ENCODE data around the gene NLGN2. TPM values are rescaled to one million over a fixed set of nuclear protein-coding genes. Genes with fewer than 3 reads are reported as not detected.

The NLGN2 gene
- polyA plus RNA-seq, 12 donors = 17.0 to 37.6 (median 24.5) TPM; not detected in 1

- DNase-seq = no peak
Observed at GRCh38 chr17:7389924-7390910, 17.4 kb upstream of the NLGN2 start.

DNA sequence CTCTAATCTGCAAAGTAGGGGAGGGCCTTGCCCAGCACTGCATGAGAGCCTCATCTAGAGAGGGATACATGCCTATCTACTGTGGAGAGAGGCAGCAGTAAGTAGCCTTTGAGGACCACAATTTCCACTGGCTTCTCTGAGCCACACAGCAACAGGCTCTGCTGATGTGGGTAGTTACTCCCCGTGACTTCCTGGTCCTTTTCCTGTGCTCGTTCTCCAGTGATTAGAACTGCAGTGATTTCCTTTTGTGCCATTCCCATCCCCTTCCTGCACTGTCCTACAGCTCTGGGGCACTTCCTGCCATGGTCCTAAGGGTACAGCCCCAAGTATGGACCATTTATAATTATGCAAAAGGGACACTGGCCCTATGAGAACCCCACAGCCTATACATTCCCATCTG lies 16.3 kb upstream of the NLGN2 start:
- DNase-seq = no peak

- DNase-seq = no peak
Observed at GRCh38 chr17:7392696-7393612, 14.7 kb upstream of the NLGN2 start.

DNA sequence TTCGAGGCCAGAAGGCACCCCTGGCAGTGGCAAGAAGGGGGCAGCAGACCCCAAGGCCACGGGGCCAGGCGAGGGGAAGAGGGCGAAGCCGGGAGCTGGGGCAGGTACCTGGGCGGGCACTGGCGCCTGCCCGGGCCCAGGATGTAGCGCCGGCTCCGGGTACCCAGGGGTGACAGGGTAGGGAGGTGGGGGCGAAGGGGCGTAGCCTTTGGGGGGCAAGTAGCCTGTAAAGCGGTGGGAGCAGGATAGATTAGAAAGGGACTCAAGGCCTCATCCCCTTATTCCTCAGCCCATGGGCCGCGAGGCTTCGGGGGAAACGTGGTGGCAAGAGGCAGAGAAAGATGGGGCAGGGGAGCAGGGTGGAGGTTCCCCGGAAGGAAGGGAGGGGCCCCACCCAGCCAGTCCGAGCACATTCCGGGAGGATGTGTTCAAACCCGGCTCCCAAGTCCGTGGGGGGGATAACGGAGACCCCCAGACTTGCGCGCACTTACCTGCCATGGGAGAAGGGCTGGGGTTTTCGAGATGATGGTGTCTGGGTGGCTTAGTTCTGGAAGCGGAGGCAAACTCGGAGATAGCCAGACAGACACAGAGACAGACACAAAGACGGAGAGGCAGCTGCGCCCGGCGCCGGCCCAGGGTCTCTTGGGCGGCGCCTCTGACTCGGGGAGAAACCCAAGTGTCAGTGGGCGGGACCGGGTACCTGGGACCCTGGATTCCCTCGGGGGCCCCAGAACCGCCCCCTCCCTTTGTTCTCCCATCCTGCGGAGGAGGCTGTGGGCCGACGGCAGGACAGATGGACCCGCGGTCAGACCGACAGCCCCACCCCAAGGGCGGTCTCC lies 13.8 kb upstream of the NLGN2 start:
- no peak for DNase-seq

DNA sequence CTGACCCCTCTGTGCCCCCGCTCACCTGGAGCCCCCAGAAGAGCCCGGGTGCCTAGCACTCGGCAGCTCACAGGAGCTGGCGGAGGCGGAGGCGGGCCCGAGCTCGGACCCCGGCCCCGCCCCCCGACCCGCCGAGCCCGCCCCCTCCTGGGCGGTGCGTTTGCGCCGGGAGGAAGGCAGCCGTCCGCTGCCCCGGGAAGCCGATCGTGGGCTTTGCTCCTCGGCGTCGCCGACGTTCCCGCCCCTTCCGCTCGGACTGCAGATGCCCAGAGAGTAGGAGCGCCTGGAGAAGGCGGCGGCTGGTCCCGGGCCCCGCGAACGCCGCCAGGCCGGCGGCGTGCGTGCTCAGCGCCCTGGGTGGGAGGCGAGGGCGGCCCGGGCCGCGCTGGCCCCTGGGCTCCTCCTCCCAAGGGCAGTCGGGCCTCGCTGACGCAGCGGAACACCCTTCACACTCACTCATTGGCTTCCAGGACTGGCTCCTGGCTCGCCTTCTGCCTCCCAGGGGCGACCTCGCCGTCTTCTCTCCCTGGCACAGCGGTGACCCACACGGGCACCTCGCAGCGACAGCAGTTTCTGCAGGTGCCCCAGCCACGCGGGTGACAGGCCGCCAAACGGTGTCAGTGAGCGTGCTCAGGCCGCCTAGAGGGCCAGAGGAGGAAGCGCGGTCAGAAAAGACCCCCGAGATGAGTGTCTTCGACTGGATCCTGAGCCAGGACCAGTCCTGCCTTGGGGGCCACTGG lies 13.0 kb upstream of the NLGN2 start, which contains the start of gene PLSCR3:
Gene PLSCR3, minus strand, starts transcription at position 74 of the 740 bp plus-strand sequence. CDS start 415 bp downstream, outside the sequence.
- DNase-seq = peak; percentile 83

- no peak for DNase-seq
Observed at GRCh38 chr17:7396147-7396546, 11.5 kb upstream of the NLGN2 start.

DNA sequence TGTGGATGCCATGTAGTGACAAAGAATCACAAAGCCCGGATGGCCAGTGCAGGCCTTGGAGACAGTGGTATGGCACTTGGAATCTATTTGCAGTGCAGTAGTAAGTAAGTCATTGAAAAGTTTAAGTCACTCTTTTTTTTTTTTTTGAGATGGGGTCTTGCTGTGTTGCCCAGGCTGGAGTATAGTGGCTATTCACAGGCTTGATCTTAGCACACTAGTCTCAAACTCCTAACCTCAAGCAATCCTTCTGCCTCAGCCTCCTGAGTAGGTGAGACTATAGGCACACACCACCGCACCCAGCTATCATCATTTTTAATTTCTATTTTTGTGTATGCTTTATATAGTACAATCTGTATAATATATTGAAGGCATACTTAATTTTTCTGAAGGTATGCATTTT lies 9.0 kb upstream of the NLGN2 start:
- DNase-seq = no peak

DNA sequence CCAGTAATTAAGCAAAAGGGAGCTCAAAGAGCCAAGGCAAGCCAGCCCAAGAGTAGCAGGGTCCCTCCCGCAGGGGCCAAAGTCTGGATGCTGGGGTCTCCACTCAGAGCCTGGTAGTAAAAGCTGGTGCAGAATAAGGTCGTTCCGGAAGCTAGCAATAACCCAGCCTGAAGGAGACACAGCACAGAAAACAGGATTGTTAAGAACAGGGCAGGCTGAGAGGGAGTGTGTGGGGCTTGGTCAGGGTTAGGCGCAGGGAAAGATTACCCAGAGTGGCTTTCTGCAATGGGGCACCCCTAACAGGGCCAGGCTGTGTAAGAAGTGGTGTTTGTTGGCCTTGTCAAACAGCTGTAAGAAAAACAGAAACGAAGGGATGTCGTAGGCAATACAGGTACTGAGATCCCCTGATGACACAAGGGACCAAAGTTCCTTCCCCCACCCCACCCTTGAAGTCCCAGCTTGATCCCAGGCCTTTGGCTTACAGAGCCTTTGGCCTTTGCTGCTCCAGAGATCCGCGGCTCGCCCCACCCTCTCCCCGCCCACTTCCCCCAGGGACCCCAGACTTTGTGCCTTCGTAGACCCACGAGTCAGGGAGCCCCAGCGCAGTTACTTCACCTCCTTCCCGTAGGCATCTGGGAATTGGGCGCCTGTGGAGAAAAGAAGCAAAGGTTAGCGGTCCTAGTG lies 4.5 kb upstream of the NLGN2 start:
- peak; percentile 54 for DNase-seq

- DNase-seq = no peak
Observed at GRCh38 chr17:7403727-7403976, 4.0 kb upstream of the NLGN2 start.

- peak; percentile 99 for DNase-seq
Observed at GRCh38 chr17:7403977-7404736, 3.5 kb upstream of the NLGN2 start, which contains the start of gene TMEM256. TMEM256 (minus strand) TSS chr17:7404097; CDS start chr17:7404084, 13 bp downstream.

DNA sequence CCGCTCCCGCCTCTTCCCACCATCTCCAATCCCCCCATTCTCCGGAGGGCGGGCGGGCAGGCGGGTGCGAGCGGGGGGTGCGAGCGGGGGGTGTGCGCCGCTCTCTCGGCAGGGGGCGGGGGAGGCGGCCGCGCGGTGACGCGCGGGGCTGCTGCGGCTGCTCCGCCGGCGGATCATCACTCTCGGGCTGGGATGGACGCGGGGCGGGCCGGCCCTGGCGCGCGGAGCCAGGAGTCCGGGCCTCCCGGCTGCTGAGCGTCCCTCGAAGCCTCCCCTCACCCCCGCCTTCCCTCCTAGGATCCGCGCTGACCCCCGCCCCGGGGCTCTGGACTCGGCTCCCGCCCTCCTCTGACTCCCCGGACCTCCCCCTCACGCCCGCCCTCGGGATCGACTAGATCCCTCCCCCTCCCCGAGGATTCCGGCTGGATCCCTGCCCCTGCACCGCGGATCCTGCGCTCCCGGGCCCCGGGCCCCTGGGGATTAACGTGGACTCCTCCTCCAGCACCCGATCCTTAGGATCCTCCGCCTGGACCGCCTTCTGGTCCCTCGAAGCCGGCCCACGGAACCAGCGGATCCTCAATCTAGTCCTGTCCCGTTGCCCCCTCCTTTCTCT lies 2.8 kb upstream of the NLGN2 start:
- peak; percentile 61 for DNase-seq

- DNase-seq = peak; percentile 59
Observed at GRCh38 chr17:7405350-7406234, 2.1 kb upstream of the NLGN2 start.

- no peak for DNase-seq
Observed at GRCh38 chr17:7406235-7406825, 1.3 kb upstream of the NLGN2 start.

DNA sequence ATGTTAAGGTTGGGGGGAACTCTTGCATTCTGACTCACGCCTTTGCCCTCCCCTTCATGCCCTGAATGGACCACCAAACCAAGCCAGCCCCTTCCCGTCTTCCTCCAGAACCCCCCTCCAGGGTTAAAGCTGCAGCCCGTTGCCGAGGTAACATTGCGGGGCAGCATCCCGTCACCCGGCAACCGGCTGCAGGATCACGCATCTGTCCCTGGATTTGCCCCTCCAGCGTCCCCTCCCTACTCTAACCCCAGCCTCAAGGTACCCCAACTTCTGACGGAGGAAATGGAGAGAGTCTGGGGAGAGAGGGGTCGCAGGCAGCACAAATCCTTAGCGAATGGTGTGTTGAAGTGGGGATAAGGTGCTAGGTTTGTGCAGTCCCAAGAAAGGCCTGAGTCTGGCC lies 563 bp upstream of the NLGN2 start:
- DNase-seq = no peak

- DNase-seq = no peak
Observed at GRCh38 chr17:7408252-7408727, 645 bp downstream of the NLGN2 start.

- no peak for DNase-seq
Observed at GRCh38 chr17:7408863-7409262, 1.2 kb downstream of the NLGN2 start.

DNA sequence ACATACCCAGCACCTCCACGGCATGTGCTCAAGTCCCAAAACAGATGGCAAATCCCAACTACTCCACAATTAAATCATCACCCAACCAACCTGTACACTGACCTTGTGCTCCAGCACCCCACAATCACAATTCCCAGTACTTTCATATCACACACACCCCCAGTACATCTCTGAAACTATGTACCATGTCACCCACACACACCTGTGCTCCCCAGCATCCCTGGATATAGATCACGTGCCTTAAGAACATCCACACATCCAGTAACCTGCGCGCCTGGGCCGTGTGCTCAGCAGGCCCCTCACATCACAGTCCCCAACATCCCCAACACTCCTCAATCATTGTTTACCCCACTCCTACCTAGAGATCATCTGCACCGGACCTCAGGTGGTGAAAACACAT lies 2.1 kb downstream of the NLGN2 start:
- DNase-seq = no peak

Data from muscle of arm (tissue), 12 donors.